Measurements from ENCODE around the gene DGLUCY.

The DGLUCY gene, protein sequence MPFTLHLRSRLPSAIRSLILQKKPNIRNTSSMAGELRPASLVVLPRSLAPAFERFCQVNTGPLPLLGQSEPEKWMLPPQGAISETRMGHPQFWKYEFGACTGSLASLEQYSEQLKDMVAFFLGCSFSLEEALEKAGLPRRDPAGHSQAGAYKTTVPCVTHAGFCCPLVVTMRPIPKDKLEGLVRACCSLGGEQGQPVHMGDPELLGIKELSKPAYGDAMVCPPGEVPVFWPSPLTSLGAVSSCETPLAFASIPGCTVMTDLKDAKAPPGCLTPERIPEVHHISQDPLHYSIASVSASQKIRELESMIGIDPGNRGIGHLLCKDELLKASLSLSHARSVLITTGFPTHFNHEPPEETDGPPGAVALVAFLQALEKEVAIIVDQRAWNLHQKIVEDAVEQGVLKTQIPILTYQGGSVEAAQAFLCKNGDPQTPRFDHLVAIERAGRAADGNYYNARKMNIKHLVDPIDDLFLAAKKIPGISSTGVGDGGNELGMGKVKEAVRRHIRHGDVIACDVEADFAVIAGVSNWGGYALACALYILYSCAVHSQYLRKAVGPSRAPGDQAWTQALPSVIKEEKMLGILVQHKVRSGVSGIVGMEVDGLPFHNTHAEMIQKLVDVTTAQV

DNA sequence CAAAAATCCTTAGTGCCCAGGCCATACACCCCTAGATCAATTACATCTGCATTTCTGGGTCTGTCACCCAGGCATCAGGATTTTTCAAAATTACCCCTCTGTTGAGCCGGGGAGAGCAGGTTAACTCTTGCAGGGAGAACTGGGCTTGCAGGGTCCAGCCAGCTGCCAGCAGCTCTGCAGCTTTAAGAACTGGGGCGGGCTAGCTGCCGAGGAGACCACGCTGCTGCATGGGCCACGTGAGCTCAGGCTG is at the start of gene DGLUCY:
Gene DGLUCY, plus strand, starts transcription at position 245 of the 250 bp plus-strand sequence. CDS start 46,222 bp downstream, outside the sequence.
- ChIA-PET POLR2A (interaction anchor here (0.5 to 0.9 kb wide), 2 partner anchors 53 to 258 kb away, joined by 3 read pairs; partner anchors contain the start of gene RPS6KA5), CTCF (interaction anchor here (1.1 kb wide), 1 partner anchor 26 kb away, joined by 5 read pairs; no protein-coding TSS in a partner anchor)
- TF ChIP-seq, protein P1, sequence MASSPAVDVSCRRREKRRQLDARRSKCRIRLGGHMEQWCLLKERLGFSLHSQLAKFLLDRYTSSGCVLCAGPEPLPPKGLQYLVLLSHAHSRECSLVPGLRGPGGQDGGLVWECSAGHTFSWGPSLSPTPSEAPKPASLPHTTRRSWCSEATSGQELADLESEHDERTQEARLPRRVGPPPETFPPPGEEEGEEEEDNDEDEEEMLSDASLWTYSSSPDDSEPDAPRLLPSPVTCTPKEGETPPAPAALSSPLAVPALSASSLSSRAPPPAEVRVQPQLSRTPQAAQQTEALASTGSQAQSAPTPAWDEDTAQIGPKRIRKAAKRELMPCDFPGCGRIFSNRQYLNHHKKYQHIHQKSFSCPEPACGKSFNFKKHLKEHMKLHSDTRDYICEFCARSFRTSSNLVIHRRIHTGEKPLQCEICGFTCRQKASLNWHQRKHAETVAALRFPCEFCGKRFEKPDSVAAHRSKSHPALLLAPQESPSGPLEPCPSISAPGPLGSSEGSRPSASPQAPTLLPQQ (tag by site-specific recombination; IDR thresholded peaks at IDR 0.05): peak; percentile 54; the same call in 1 of the 2 replicates
- TF ChIP-seq ZNF132 (tag by site-specific recombination; IDR thresholded peaks at IDR 0.05; ENCODE audit: borderline replicate concordance): no peak
- no peak for TF ChIP-seq GFI1B (tag by site-specific recombination; IDR thresholded peaks at IDR 0.05)
- TF ChIP-seq TCF7L2 (IDR thresholded peaks at IDR 0.05; ENCODE audit: borderline replicate concordance, low read depth, low read length): no peak
- TF ChIP-seq ZNF426 (tag by site-specific recombination; IDR thresholded peaks at IDR 0.05): no peak
- TF ChIP-seq ZBTB17 (tag by site-specific recombination; IDR thresholded peaks at IDR 0.05): peak; percentile 81
- TF ChIP-seq ZNF2 (tag by site-specific recombination; IDR thresholded peaks at IDR 0.05): no peak
- TF ChIP-seq ZNF843 (tag by site-specific recombination; IDR thresholded peaks at IDR 0.05): no peak
- TF ChIP-seq, protein P2, sequence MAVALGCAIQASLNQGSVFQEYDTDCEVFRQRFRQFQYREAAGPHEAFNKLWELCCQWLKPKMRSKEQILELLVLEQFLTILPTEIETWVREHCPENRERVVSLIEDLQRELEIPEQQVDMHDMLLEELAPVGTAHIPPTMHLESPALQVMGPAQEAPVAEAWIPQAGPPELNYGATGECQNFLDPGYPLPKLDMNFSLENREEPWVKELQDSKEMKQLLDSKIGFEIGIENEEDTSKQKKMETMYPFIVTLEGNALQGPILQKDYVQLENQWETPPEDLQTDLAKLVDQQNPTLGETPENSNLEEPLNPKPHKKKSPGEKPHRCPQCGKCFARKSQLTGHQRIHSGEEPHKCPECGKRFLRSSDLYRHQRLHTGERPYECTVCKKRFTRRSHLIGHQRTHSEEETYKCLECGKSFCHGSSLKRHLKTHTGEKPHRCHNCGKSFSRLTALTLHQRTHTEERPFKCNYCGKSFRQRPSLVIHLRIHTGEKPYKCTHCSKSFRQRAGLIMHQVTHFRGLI (tag by site-specific recombination; IDR thresholded peaks at IDR 0.05): peak; percentile 20; the same call in 1 of the 2 replicates
- no peak for TF ChIP-seq PRDM1 (tag by site-specific recombination; IDR thresholded peaks at IDR 0.05)
- no peak for TF ChIP-seq GLI2 (tag by site-specific recombination; IDR thresholded peaks at IDR 0.05; ENCODE audit: borderline replicate concordance, low read depth)
- TF ChIP-seq, protein P3, sequence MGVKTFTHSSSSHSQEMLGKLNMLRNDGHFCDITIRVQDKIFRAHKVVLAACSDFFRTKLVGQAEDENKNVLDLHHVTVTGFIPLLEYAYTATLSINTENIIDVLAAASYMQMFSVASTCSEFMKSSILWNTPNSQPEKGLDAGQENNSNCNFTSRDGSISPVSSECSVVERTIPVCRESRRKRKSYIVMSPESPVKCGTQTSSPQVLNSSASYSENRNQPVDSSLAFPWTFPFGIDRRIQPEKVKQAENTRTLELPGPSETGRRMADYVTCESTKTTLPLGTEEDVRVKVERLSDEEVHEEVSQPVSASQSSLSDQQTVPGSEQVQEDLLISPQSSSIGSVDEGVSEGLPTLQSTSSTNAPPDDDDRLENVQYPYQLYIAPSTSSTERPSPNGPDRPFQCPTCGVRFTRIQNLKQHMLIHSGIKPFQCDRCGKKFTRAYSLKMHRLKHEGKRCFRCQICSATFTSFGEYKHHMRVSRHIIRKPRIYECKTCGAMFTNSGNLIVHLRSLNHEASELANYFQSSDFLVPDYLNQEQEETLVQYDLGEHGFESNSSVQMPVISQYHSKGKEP (tag by site-specific recombination; IDR thresholded peaks at IDR 0.05): peak; percentile 82; the same call in 1 of the 2 replicates

DNA sequence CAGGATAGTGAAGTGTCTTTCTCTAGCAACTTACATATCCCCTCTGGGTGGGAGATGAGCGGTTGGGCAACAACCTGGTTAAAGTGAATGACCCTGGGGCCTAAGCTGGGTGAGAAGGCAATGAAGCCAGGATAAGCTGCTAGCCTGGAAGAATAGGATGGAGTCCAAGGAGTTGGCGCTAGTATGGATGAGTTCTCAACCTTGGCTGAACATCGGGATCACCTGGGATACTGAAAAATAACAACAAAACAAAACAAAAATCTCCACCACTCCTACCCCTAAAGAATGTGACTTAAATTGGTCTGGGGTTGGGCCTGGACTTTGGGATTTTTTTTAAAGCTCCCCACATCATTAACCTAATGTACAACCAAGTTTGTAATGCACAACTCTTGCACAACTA is 48.6 kb upstream of the DGLUCY start:
- no peak overlapping the region for H3K4me3 ChIP-seq (ENCODE audit: low read depth, low read length)
- H3K9me3 ChIP-seq (ENCODE audit: control insufficient read depth, insufficient read depth, low read depth, low read length): no peaks in the 10 kb centered on the region
- TF ChIP-seq ZNF311 (tag by site-specific recombination; IDR thresholded peaks at IDR 0.05; ENCODE audit: borderline replicate concordance) (no peak), YY1 (tag by site-specific recombination; IDR thresholded peaks at IDR 0.05) (no peak), ZNF48 (tag by site-specific recombination; IDR thresholded peaks at IDR 0.05) (no peak), ZNF19 (tag by site-specific recombination; IDR thresholded peaks at IDR 0.05; ENCODE audit: low read depth) (no peak), ZNF248 (tag by site-specific recombination; IDR thresholded peaks at IDR 0.05) (no peak), ZNF510 (tag by site-specific recombination; IDR thresholded peaks at IDR 0.05; ENCODE audit: insufficient replicate concordance) (no peak), ZNF530 (tag by site-specific recombination; IDR thresholded peaks at IDR 0.05; ENCODE audit: low read depth) (no peak), BCL11B (tag by site-specific recombination; IDR thresholded peaks at IDR 0.05; ENCODE audit: low read depth) (no peak), ZNF521 (tag by site-specific recombination; IDR thresholded peaks at IDR 0.05) (no peak), ZNF596 (tag by site-specific recombination; IDR thresholded peaks at IDR 0.05) (no peak), ZNF169 (tag by site-specific recombination; IDR thresholded peaks at IDR 0.05) (no peak)
- H3K36me3 ChIP-seq (ENCODE audit: control insufficient read depth in 2 of 2, insufficient read depth in 1 of 2, low read length in 2 of 2): no peaks in the 10 kb centered on the region
- ChIA-PET CTCF (interaction anchor here (0.7 to 1.9 kb wide), 3 partner anchors 32 to 671 kb away, joined by 3 to 9 read pairs (median 3); no protein-coding TSS in a partner anchor), POLR2A (no interaction called here)
- H3K4me1 ChIP-seq (ENCODE audit: control insufficient read depth, insufficient read depth, low read length): 0 out of 2 replicates have a peak, but pooled peaks cover 4% of the 10 kb centered on the region
- no peak overlapping the region for H3K27ac ChIP-seq (ENCODE audit: extremely low read depth, low read depth, low read length)

More for the DNA sequence above, at the start of gene DGLUCY:
- no peaks in the 10 kb centered on the region for H3K9me3 ChIP-seq (ENCODE audit: control insufficient read depth, insufficient read depth, low read depth, low read length)
- H3K4me3 ChIP-seq (ENCODE audit: low read depth, low read length): peak within 1 kb of the TSS; percentile 27
- no peaks in the 10 kb centered on the region for H3K36me3 ChIP-seq (ENCODE audit: control insufficient read depth in 2 of 2, insufficient read depth in 1 of 2, low read length in 2 of 2)
- peaks cover 24% of the 10 kb centered on the region for H3K4me1 ChIP-seq (ENCODE audit: control insufficient read depth, insufficient read depth, low read length)
- H3K27ac ChIP-seq (ENCODE audit: extremely low read depth, low read depth, low read length): peak within 1 kb of the TSS; percentile 63
